H9 (cell line): ENCODE measurements around the gene SETD9. TPM values are rescaled to one million over a fixed set of nuclear protein-coding genes. Genes with fewer than 3 reads are reported as not detected.

Experiments
- DNase-seq: peaks from one replicate; pipeline ENCODE4 v3.0.0-alpha.2; 2017
- H2AFZ ChIP-seq: one replicate; pipeline ENCODE4 v1.6.1; 2013; ENCODE audit warnings: mild to moderate bottlenecking, low read length, control low read depth, moderate library complexity
- H2AK5ac ChIP-seq: 2 replicates; pipeline ENCODE4 v1.6.1; 2013; ENCODE audit warnings: low read length, control low read depth, mixed read lengths; ENCODE audit not compliant: insufficient read length
- H2BK120ac ChIP-seq: one replicate; pipeline ENCODE4 v1.6.1; 2013; ENCODE audit warnings: low read depth, mild to moderate bottlenecking, low read length, control low read depth, inconsistent platforms; ENCODE audit not compliant: poor library complexity, severe bottlenecking
- H2BK12ac ChIP-seq: 2 replicates; pipeline ENCODE4 v1.6.1; 2013; ENCODE audit warnings: low read length, control low read depth, mixed read lengths, low read depth; ENCODE audit not compliant: insufficient read length
- H2BK15ac ChIP-seq: 2 replicates; pipeline ENCODE4 v1.6.1; 2013; ENCODE audit warnings: low read depth, low read length, control low read depth
- H2BK20ac ChIP-seq: one replicate; pipeline ENCODE4 v1.6.1; 2013; ENCODE audit warnings: low read depth, mild to moderate bottlenecking, low read length, control low read depth, inconsistent platforms; ENCODE audit not compliant: poor library complexity, severe bottlenecking
- H2BK5ac ChIP-seq: 2 replicates; pipeline ENCODE4 v1.6.1; 2013; ENCODE audit warnings: low read length, control low read depth, mixed read lengths; ENCODE audit not compliant: insufficient read length
- H3K14ac ChIP-seq: 2 replicates; pipeline ENCODE4 v1.6.1; 2013; ENCODE audit warnings: low read length, control low read depth; ENCODE audit not compliant: insufficient read depth
- H3K18ac ChIP-seq: 2 replicates; pipeline ENCODE4 v1.6.1; 2013; ENCODE audit warnings: low read depth, mild to moderate bottlenecking, mixed read lengths, low read length, control low read depth; ENCODE audit not compliant: insufficient read length
- H3K23ac ChIP-seq: 2 replicates; pipeline ENCODE4 v1.6.1; 2013; ENCODE audit warnings: low read length, control low read depth, mixed read lengths, low read depth; ENCODE audit not compliant: insufficient read length
- H3K23me2 ChIP-seq: 2 replicates; pipeline ENCODE4 v1.6.1; 2013; ENCODE audit warnings: low read depth, mild to moderate bottlenecking, mixed read lengths, low read length, control low read depth; ENCODE audit not compliant: insufficient read length, poor library complexity, severe bottlenecking
- H3K27ac ChIP-seq: 2 replicates; pipeline ENCODE4 v1.5.1; 2013; ENCODE audit warnings: low read length, control low read depth, mixed read lengths, low read depth; ENCODE audit not compliant: insufficient read length
- H3K27me3 ChIP-seq: 2 replicates; pipeline ENCODE4 v1.6.1; 2013; ENCODE audit warnings: low read length, control low read depth, inconsistent platforms; ENCODE audit not compliant: insufficient read depth
- H3K4ac ChIP-seq: 2 replicates; pipeline ENCODE4 v1.6.1; 2013; ENCODE audit warnings: low read depth, mild to moderate bottlenecking, control low read depth, inconsistent platforms, low read length, moderate library complexity
- H3K4me1 ChIP-seq: 2 replicates; pipeline ENCODE4 v1.6.1; 2013; ENCODE audit warnings: low read length, control low read depth, inconsistent platforms; ENCODE audit not compliant: insufficient read depth
- H3K4me2 ChIP-seq: 2 replicates; pipeline ENCODE4 v1.6.1; 2013; ENCODE audit warnings: low read length, control low read depth, mixed read lengths; ENCODE audit not compliant: insufficient read length, insufficient read depth
- H3K56ac ChIP-seq: 2 replicates; pipeline ENCODE4 v1.6.1; 2013; ENCODE audit warnings: low read depth, mild to moderate bottlenecking, mixed read lengths, low read length, control low read depth; ENCODE audit not compliant: insufficient read length
- H3K79me1 ChIP-seq: 2 replicates; pipeline ENCODE4 v1.6.1; 2013; ENCODE audit warnings: low read depth, mild to moderate bottlenecking, moderate library complexity, low read length, control low read depth, inconsistent platforms; ENCODE audit not compliant: insufficient read depth, poor library complexity, severe bottlenecking
- H3K79me2 ChIP-seq: 2 replicates; pipeline ENCODE4 v1.6.1; 2013; ENCODE audit warnings: low read length, control low read depth, inconsistent platforms; ENCODE audit not compliant: insufficient read depth
- H3K9ac ChIP-seq: 2 replicates; pipeline ENCODE4 v1.6.1; 2013; ENCODE audit warnings: low read length, control low read depth, mixed read lengths; ENCODE audit not compliant: insufficient read length; ENCODE audit errors: extremely low read depth
- H3K9me3 ChIP-seq: one replicate; pipeline ENCODE4 v1.6.1; 2013; ENCODE audit warnings: low read depth, low read length, inconsistent platforms; ENCODE audit not compliant: control insufficient read depth
- H3T11ph ChIP-seq: one replicate; pipeline ENCODE4 v1.6.1; 2013; ENCODE audit warnings: mild to moderate bottlenecking, low read length, control low read depth, inconsistent platforms
- H4K20me1 ChIP-seq: one replicate; pipeline ENCODE4 v1.6.1; 2013; ENCODE audit not compliant: control insufficient read depth, insufficient read length, insufficient read depth
- H4K5ac ChIP-seq: 2 replicates; pipeline ENCODE4 v1.6.1; 2013; ENCODE audit warnings: low read depth, mild to moderate bottlenecking, mixed read lengths, low read length, control low read depth; ENCODE audit not compliant: insufficient read length
- H4K8ac ChIP-seq: replicated peaks from 2 replicates; pipeline ENCODE4 v1.6.1; 2013; ENCODE audit warnings: low read length, control low read depth, mixed read lengths, low read depth; ENCODE audit not compliant: insufficient read length
- H4K91ac ChIP-seq: 2 replicates; pipeline ENCODE4 v1.6.1; 2013; ENCODE audit warnings: low read depth, mild to moderate bottlenecking, moderate library complexity, mixed read lengths, low read length, control low read depth; ENCODE audit not compliant: insufficient read length
- H3K27ac Mint-ChIP-seq, 3 experiments: 2 replicates in 2 of 3; 3 replicates in 1 of 3; pipeline ENCODE4 v1.8.0; 2020 to 2021; ENCODE audit warnings: mixed read lengths in 3 of 3, mild to moderate bottlenecking in 1 of 3, moderate library complexity in 1 of 3
- H3K27me3 Mint-ChIP-seq: 2 replicates; pipeline ENCODE4 v1.8.0; 2021; ENCODE audit warnings: low read depth, mild to moderate bottlenecking, moderate library complexity, mixed read lengths
- H3K36me3 Mint-ChIP-seq, 3 experiments: 2 replicates in 2 of 3; 3 replicates in 1 of 3; pipeline ENCODE4 v1.8.0; 2020 to 2021; ENCODE audit warnings: low read depth in 3 of 3, mixed read lengths in 3 of 3; ENCODE audit not compliant: insufficient read depth in 1 of 3
- H3K4me1 Mint-ChIP-seq, 2 experiments: 2 replicates each; pipeline ENCODE4 v1.8.0; 2020; ENCODE audit warnings: mixed read lengths in 2 of 2
- H3K4me3 Mint-ChIP-seq, 2 experiments: 2 replicates in 1 of 2; 3 replicates in 1 of 2; pipeline ENCODE4 v1.8.0; 2020 to 2021; ENCODE audit warnings: mild to moderate bottlenecking in 2 of 2, mixed read lengths in 2 of 2, moderate library complexity in 1 of 2
- H3K9me3 Mint-ChIP-seq, 2 experiments: 2 replicates in 1 of 2; 3 replicates in 1 of 2; pipeline ENCODE4 v1.8.0; 2020; ENCODE audit warnings: mild to moderate bottlenecking in 2 of 2, mixed read lengths in 2 of 2, moderate library complexity in 1 of 2
- CTCF ChIP-seq: fragments of 200-600 bp; sonication (generic); conservative IDR thresholded peaks from 3 replicates; pipeline ENCODE4 v1.8.0; 2021; ENCODE audit warnings: antibody characterized with exemption, mild to moderate bottlenecking
- WGBS: extraction: QIAGEN DNeasy Blood & Tissue Kit; methylation state at CpG from one replicate; pipeline ENCODE4 v1.1.7; 2013; ENCODE audit warnings: missing lambda C conversion rate, low lambda C conversion rate, mixed read lengths; ENCODE audit not compliant: insufficient read length; ENCODE audit errors: extremely low coverage; 5-methylcytosine and 5-hydroxymethylcytosine counted together
- total RNA-seq: library from RNA; stranded (reverse); gene quantifications from 2 replicates; pipeline ENCODE4 v1.2.1, GENCODE V29; 2021

The SETD9 gene
- total RNA-seq, 1 experiment from 2014 or later: 15.7 TPM

- Mint-ChIP-seq H3K4me1 (peaks cover 19 to 20% of the 10 kb centered on the region in 2 experiments), H3K36me3 (peaks cover 0 to 17% (median 7%) of the 10 kb centered on the region in 3 experiments; a peak in 5 of 7 replicates), H3K9me3 (no peaks in the 10 kb centered on the region; a peak in 1 of 5 replicates), H3K27ac (peak within 1 kb of the TSS; percentile 35 to 92 (median 92); a peak in 5 of 7 replicates), H3K4me3 (peak within 1 kb of the TSS; percentile 89 to 94), H3K27me3 (peaks cover 18% of the 10 kb centered on the region)
- no CpG with 5 or more reads among the region's 89 CpGs for WGBS
- Histone ChIP-seq H2BK20ac (no peak within 1 kb of the TSS), H3K56ac (no peak within 1 kb of the TSS), H3K79me1 (no peaks in the 10 kb centered on the region), H4K91ac (no peak within 1 kb of the TSS), H2AK5ac (no peak within 1 kb of the TSS), H3K79me2 (peaks cover 2% of the 10 kb centered on the region; the same call in 1 of the 2 replicates), H4K20me1 (no peaks in the 10 kb centered on the region), H2AFZ (no peak within 1 kb of the TSS), H3T11ph (no peak within 1 kb of the TSS), H3K27me3 (no peaks in the 10 kb centered on the region; the same call in 1 of the 2 replicates), H3K4me2 (peak within 1 kb of the TSS; percentile 93), H2BK120ac (no peak within 1 kb of the TSS), H3K4me1 (no peaks in the 10 kb centered on the region), H4K8ac (no peak within 1 kb of the TSS), H3K23ac (no peak within 1 kb of the TSS), H3K9ac (peak within 1 kb of the TSS; percentile 74), H2BK15ac (no peak within 1 kb of the TSS), H3K23me2 (peaks cover 10% of the 10 kb centered on the region), H3K18ac (peak within 1 kb of the TSS; percentile 50), H4K5ac (no peak within 1 kb of the TSS), H3K4ac (no peak within 1 kb of the TSS), H3K9me3 (no peaks in the 10 kb centered on the region), H2BK5ac (no peak within 1 kb of the TSS), H3K27ac (no peak within 1 kb of the TSS), H3K14ac (peak within 1 kb of the TSS; percentile 93), H2BK12ac (no peak within 1 kb of the TSS)
- DNase-seq: peak; percentile 80
- TF ChIP-seq CTCF: no peak
Measured at GRCh38 chr5:56951946-56952691, 42.7 kb downstream of the SETD9 start, which contains the start of gene MIER3. Gene MIER3 (minus strand): TSS chr5:56952123. CDS start chr5:56952102, 21 bp downstream.
